Placental epithelial cell (primary cell): Measurements from ENCODE around the gene OIT3. TPM values are rescaled to one million over a fixed set of nuclear protein-coding genes. Genes with fewer than 3 reads are reported as not detected.

Source experiments
- total RNA-seq: library from RNA; depleted of rRNA; stranded (reverse); fragments of >200 nt; gene quantifications from 2 replicates; pipeline ENCODE4 v1.2.3, GENCODE V29; 2012

The OIT3 gene
- total RNA-seq = under 0.01 TPM in 1 of 2 replicates, not detected in the other

GRCh38 chr10:72893136-72893798, at the start of gene OIT3:
Gene OIT3, plus strand, starts transcription at chr10:72893739. Its CDS starts 60 bp downstream, at chr10:72893799.

GRCh38 chr10:72954596-72955554, 61.3 kb downstream of the OIT3 start, which contains the start of gene PLA2G12B:
Gene PLA2G12B, minus strand, starts transcription at chr10:72954806. Its CDS starts 121 bp downstream, at chr10:72954685.

Other genes with a start within 250 kb of the OIT3 start
- 18.0 and 20.8 TPM in 2 replicates for gene MCU, start 201.6 kb upstream of the OIT3 start, total RNA-seq
- not detected in 2 replicates for gene PLA2G12B, start 61.1 kb downstream of the OIT3 start, total RNA-seq
- gene P4HA1, start 203.1 kb downstream of the OIT3 start, total RNA-seq = 157 and 222 TPM in 2 replicates
- gene NUDT13, start 216.7 kb downstream of the OIT3 start, total RNA-seq = 1.8 and 5.1 TPM in 2 replicates